WERI-Rb-1 (cell line): ENCODE data around the gene POMC.
"Not testable (repeated sequence)": the region's sequence is repeated elsewhere in the genome, so short reads cannot be mapped to it uniquely, and the experiment has no call there.

Source experiments
- DNase-seq: peaks from one replicate; pipeline ENCODE4 v3.0.0-alpha.2; 2020
- H3K27ac ChIP-seq: fragments of 250-450 bp; sonication (Bioruptor Pico); 2 replicates; pipeline ENCODE4 v1.5.1; 2020; ENCODE audit warnings: mild to moderate bottlenecking, moderate library complexity
- H3K27me3 ChIP-seq: fragments of 250-450 bp; sonication (Bioruptor Pico); 2 replicates; pipeline ENCODE4 v1.5.1; 2021; ENCODE audit warnings: mild to moderate bottlenecking, low read depth, moderate library complexity; ENCODE audit not compliant: insufficient read depth, severe bottlenecking
- H3K36me3 ChIP-seq: fragments of 250-450 bp; sonication (Bioruptor Pico); 2 replicates; pipeline ENCODE4 v1.5.1; 2020; ENCODE audit warnings: mild to moderate bottlenecking, moderate library complexity
- H3K4me3 ChIP-seq: 2 replicates; pipeline ENCODE4 v1.5.1; 2011; ENCODE audit warnings: low read depth, mild to moderate bottlenecking, control low read depth, low read length
- H3K9me3 ChIP-seq: fragments of 250-450 bp; sonication (Bioruptor Pico); 2 replicates; pipeline ENCODE4 v1.5.1; 2021; ENCODE audit warnings: mild to moderate bottlenecking, moderate library complexity; ENCODE audit not compliant: severe bottlenecking
- CTCF ChIP-seq: IDR thresholded peaks from 2 replicates; pipeline ENCODE4 v1.5.1; 2011; ENCODE audit warnings: low read depth, mild to moderate bottlenecking, control low read depth, inconsistent platforms, low read length

POMC gene

GRCh38 chr2:25141120-25141519, 27.3 kb downstream of the POMC start:
- H3K27me3 ChIP-seq: no peaks in the 10 kb centered on the region
- no peaks in the 10 kb centered on the region for H3K9me3 ChIP-seq
- no peak overlapping the region for H3K27ac ChIP-seq
- TF ChIP-seq CTCF: no peak
- DNase-seq: no peak
- H3K4me3 ChIP-seq: no peak overlapping the region
- H3K36me3 ChIP-seq: peaks cover 6% of the 10 kb centered on the region

- H3K27me3 ChIP-seq, DNase-seq, H3K36me3 ChIP-seq: not testable (repeated sequence)
Measured at GRCh38 chr2:25140535-25140934, 27.8 kb downstream of the POMC start.

GRCh38 chr2:25132693-25133092, 35.7 kb downstream of the POMC start:
- no peak for DNase-seq
- Histone ChIP-seq H3K36me3 (peaks cover 10% of the 10 kb centered on the region), H3K27ac (no peak overlapping the region), H3K4me3 (no peak overlapping the region), H3K9me3 (no peaks in the 10 kb centered on the region), H3K27me3 (no peaks in the 10 kb centered on the region)
- TF ChIP-seq CTCF: no peak

More at GRCh38 chr2:25140535-25140934, 27.8 kb downstream of the POMC start:
- H3K4me3 ChIP-seq, H3K9me3 ChIP-seq, H3K27ac ChIP-seq: not testable (repeated sequence)

GRCh38 chr2:25132299-25132635, 36.1 kb downstream of the POMC start:
- no peak for DNase-seq
- no peak overlapping the region for H3K4me3 ChIP-seq
- H3K27ac ChIP-seq: no peak overlapping the region
- no peak for TF ChIP-seq CTCF
- H3K9me3 ChIP-seq: no peaks in the 10 kb centered on the region
- peaks cover 10% of the 10 kb centered on the region for H3K36me3 ChIP-seq
- no peaks in the 10 kb centered on the region for H3K27me3 ChIP-seq

GRCh38 chr2:25131567-25132298, 36.6 kb downstream of the POMC start:
- TF ChIP-seq CTCF: no peak
- DNase-seq: no peak
- Histone ChIP-seq H3K27ac (no peak overlapping the region), H3K36me3 (peaks cover 10% of the 10 kb centered on the region), H3K4me3 (no peak overlapping the region), H3K27me3 (no peaks in the 10 kb centered on the region), H3K9me3 (no peaks in the 10 kb centered on the region)

- no peak overlapping the region for H3K4me3 ChIP-seq
- peaks cover 10% of the 10 kb centered on the region for H3K36me3 ChIP-seq
Measured at GRCh38 chr2:25131253-25131566, 37.2 kb downstream of the POMC start.

More at GRCh38 chr2:25131253-25131566, 37.2 kb downstream of the POMC start:
- Histone ChIP-seq H3K27me3 (no peaks in the 10 kb centered on the region), H3K27ac (no peak overlapping the region), H3K9me3 (no peaks in the 10 kb centered on the region)
- DNase-seq: no peak
- no peak for TF ChIP-seq CTCF
